ENCODE results near the gene TMPRSS4.

TMPRSS4 gene

GRCh38 chr11:118138839-118139420 lies 62.1 kb downstream of the TMPRSS4 start:
- DNase-seq: no peak

DNA sequence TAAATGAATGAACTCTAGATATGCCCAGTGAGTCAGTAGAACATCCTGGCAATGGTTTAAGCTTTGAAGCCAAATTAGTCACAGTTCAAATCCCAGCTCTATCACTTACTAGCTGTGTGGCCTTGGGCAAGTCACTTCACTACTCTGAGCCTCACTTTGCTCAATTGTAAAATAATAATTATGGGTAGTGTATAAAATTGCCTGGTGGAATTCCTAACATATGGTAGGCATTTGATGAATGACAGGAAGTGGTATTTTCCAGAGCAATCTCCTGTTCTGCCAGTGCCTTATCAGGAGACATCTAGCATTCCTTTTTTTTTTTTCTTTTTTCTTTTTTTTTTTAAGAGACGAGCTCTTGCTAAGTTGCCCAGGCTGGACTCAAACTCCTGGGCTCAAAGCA lies 62.7 kb downstream of the TMPRSS4 start:
- no peak for DNase-seq

DNA sequence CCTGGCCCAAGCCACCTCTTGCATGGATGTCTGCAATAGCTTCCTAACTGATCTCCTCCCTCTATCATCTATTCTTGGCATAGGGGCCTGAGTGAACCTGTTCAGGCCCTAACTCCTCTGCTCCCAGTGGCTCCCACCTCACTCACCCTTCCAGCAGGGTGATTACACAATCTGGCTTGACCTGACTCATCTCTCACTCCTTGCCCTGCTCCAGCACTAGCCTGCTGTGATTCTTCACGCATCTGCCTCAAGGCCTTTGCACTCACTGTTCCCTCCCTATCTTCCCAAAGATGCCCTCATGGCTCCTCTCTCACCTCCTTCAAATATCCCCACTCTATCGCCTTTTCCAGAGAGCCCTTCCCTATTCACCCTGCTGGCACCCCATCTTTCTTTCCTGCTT lies 65.2 kb downstream of the TMPRSS4 start:
- no peak for DNase-seq

- peak; percentile 4 for DNase-seq
Measured at GRCh38 chr11:118142809-118143208, 65.9 kb downstream of the TMPRSS4 start.

- no peak for DNase-seq
Measured at GRCh38 chr11:118143661-118144185, 66.8 kb downstream of the TMPRSS4 start.

DNA sequence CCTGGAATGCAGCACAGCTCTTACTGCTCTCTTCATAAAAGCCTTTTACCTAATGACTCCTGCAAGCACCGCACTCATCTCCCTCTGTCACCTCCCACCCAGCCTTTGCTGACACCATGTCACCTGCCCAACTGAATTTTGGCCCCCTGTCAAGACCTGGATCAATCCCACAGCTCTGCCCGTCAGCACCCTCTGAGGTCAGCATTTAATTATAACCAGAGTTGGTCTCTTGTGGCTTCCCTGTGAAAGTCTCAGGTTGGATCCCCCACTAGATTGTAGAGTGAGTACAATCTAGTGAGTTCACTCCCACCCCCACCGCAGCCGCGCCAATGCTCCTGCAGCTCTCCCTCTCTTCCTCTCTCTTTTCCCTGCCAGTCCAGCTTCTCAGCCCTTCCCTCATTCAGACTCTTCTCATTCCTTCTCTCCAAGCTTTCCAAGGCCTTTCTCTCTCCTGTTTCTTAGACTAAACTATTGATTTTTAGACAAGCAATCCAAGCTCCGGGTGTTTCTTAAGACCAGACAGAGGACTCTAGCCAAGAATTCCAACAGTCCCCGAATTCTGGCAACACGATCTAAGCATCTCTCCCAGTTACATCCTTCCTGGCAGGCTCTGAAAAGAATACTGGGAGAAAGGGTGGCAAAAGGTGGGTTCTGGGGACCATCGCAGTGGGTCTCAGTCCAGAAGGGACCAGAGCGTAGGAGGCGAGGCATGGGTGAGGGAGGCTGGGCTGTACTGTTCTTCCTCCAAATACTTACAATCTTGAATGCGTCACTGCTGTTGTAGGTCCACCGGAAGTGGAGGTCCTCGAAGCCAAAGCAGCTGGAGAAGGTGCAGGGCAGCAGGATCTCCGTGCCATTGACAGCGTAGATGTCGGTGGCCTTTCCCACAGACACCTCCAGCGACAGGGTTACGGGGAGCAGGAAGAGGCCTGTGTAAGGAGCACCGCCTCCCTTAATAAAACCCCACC lies 67.7 kb downstream of the TMPRSS4 start:
- DNase-seq: no peak

DNA sequence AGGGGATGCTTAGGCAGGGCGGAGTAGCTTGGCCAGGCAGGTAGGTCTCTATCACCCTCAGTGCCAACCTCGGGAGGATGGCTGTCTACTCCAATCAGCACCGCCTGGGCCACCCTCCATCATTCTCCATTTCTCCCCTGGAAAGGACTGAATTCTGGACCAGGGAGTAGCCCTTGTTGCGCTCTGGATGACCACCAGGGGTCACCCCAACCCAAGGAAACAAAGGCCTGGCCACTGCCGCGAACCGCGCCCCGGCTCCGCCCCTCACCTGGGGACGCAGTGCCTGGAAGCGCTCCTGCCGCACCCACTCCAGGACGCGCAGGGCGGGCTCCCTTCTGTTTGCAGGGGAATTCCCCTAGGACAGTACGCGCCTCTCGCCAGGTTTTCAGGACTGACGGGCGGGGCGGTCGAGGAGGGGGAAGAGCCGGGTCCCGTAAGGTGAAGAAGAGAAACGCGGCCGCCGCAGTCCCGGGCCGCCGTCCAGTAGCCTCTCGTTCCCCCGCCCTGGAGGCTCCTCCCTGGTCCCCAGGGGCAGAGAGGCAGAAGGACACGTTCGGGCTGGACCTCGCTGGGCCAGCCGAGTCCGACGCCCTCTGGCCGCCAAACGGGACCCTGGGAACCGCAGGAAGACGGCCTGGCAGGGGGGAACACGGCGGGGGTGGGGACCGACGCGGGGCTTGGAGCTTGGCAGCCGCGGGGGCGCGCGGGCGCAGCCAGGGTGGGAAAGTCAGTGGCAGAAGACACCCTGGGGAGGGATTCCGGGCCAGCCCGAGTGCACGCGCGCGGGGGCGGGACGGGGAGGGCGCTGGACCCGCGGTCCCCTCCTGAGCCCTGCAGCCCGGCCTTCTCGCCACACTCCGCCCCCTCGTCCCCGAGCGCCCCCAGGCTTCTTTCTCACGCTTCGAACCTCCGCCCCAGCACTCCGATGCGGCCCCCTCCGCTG lies 68.7 kb downstream of the TMPRSS4 start:
- DNase-seq: peak; percentile 64

- DNase-seq: no peak
Measured at GRCh38 chr11:118146554-118146953, 69.7 kb downstream of the TMPRSS4 start.

- DNase-seq: no peak
Measured at GRCh38 chr11:118147502-118147901, 70.6 kb downstream of the TMPRSS4 start.

GRCh38 chr11:118148240-118148639 lies 71.4 kb downstream of the TMPRSS4 start:
- DNase-seq: no peak

DNA sequence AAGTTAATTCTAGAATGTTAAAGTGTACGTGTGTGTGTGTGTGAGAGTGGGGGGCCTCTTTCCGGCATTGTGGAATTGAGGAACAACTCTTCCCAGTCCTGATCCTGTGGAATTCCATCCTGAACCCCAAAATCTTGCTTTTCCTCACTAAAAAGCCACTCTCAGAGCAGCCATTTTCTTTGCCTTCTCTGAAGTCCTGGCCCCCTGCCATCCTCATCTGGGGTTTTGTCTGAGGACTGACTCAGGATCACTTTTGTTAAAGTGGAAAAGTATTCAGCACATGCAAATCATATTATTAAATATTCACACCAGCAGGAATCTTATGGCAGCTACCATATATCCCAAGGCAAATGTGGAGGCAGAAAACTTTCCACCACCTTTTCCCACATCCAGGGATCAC lies 72.0 kb downstream of the TMPRSS4 start:
- no peak for DNase-seq

DNA sequence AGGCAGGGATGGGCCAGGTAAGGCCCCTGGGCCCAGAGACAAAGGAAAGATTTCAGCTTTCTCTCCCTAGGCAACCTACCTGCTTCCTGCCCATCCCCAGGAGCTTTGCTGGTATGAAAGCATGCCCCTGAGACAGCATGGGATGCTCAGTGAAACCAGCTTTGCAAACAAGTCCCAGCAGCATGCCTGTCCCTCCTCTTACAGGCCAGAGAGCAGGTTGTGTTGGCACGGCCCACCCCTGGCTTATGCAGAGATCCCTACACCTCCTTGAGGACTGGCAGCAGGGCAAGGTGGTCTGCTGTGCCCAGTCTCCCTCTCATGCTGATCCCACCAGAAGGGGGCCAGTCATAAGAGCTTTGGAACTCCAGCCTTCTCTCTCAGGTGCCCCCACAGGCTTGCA lies 72.6 kb downstream of the TMPRSS4 start:
- DNase-seq: no peak

GRCh38 chr11:118151431-118151830 lies 74.6 kb downstream of the TMPRSS4 start:
- peak; percentile 53 for DNase-seq

DNA sequence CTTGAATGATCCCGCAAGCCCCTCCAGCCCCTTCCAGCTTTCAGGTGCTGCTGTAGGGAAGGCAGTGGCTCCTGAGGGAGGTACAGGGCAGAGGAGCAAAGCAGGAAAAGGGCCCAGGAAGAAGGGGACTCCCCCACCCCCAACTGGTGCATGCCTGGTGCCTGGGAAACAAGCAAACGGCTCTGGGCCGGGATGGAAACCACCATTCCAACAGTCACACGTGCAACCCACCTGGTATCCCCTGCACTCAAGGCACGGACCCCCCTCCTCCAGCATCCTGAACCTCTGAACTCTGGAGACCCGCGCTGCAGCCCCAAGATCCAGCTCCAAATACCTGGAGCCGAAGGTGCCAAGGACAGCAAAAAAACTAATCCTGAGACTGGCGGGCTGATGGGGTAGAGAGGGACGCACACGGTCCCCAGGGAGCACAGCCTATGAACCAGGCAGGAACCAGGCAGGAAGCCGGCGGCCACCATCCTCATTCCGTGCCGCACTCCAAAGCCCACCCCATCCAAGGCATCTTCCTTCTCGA lies 75.2 kb downstream of the TMPRSS4 start:
- no peak for DNase-seq

- DNase-seq: peak; percentile 26
Measured at GRCh38 chr11:118152552-118153471, 75.9 kb downstream of the TMPRSS4 start, which contains the start of gene SCN4B. SCN4B (minus strand) TSS chr11:118152823; CDS start chr11:118152673, 150 bp downstream.

DNA sequence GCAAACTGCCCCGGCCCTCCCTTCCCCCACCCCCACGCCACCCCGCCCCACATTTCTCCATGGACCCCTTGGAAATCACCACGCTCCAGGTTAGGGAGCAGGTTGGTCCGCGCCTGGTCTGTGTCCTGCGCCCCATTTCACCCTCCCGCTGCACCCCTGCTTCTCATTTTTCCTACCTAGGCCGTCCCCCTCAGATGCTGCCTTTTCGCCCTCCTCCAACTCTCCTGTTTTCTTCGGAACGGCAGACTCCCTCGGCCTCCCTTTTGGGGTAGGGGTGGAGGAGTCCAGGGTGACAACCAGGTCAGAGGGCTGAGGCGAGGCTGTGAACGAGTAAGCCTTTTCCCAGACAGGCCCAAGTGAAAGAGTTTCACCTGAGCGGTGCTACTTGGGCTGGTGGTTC lies 76.6 kb downstream of the TMPRSS4 start:
- no peak for DNase-seq

GRCh38 chr11:118153976-118154375 lies 77.1 kb downstream of the TMPRSS4 start:
- no peak for DNase-seq

GRCh38 chr11:118154641-118155040 lies 77.8 kb downstream of the TMPRSS4 start:
- no peak for DNase-seq

- DNase-seq: no peak
Measured at GRCh38 chr11:118155776-118156530, 79.1 kb downstream of the TMPRSS4 start.

DNA sequence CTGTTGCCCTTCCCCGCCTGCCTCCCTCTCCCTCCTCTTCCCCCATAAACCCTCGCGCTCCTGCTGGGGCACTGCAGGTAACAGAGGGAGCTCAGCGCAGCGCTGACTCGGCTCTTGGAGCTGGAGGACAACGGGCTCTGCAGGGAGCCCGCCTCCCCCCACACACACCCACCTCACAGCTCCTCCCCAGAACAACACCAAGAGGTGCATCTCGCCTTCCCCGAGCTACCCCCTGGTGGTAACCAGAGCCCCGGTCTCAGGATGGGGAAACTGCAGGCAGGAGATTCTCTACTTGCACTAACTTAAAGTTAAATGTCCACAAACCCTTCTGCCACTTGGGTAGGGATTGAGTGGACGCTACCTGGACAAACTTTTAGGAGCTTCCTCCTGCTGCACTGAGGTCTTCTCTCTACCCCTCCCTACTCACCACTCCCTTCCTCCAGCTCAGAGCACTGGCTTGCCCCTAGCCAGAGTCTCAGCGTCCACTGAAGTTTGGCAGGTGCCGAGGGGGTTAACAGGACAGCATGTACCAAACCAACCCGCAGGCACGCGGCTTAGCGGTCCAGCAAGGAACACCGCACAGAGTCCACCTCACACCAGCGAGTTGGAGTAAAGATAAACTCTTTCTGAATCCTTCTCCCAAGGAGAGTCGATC lies 79.8 kb downstream of the TMPRSS4 start:
- DNase-seq: no peak
